HCT116 (cell line): ENCODE data around the gene PRR23E. TPM values are rescaled to one million over a fixed set of nuclear protein-coding genes. Genes with fewer than 3 reads are reported as not detected.

Experiments used
- ATAC-seq: fragments of 200-7000 bp; cut with Tn5 transposase; 2 replicates; pipeline ENCODE4 v1.9.1; 2020; ENCODE audit warnings: mild to moderate bottlenecking, moderate library complexity
- BruUV-seq: library from RNA; stranded (reverse); fragments of 400-500 nt; replicated peaks from 2 replicates; lab custom pipeline; 2021; lab: Mats Ljungman, UMichigan
- CTCF ChIA-PET: fragments of 300-600 bp; sonication (Branson Sonifier 250); formaldehyde crosslinking; loops from one replicate; lab custom pipeline; 2021; ENCODE audit warnings: antibody characterized with exemption; lab: Charles Lee
- POLR2A ChIA-PET: fragments of 300-600, 350-600 bp; sonication (Branson Sonifier 250); formaldehyde crosslinking; loops from one replicate; lab custom pipeline; 2021; ENCODE audit warnings: antibody characterized with exemption; lab: Charles Lee
- RAD21 ChIA-PET, 2 experiments: fragments of 300-600 bp; sonication (Branson Sonifier 250); formaldehyde crosslinking; loops; one replicate each; lab custom pipeline; 2023; ENCODE audit warnings: low total read pairs in 2 of 2; ENCODE audit not compliant: uncharacterized antibody in 2 of 2, unreplicated experiment in 2 of 2, low non-redundant PET in 1 of 2; lab: Charles Lee
- DNase-seq: peaks from one replicate; pipeline ENCODE4 v3.0.0-alpha.2; 2010; ENCODE audit warnings: low read depth, low spot score
- H2AFZ ChIP-seq: fragments of 200-600 bp; shearing (Covaris generic), sonication (generic); 2 replicates; pipeline ENCODE4 v1.6.1; 2017; ENCODE audit warnings: low read depth, mixed run types, mixed read lengths, antibody characterized with exemption, low read length; ENCODE audit not compliant: poor library complexity, severe bottlenecking
- H3K27ac ChIP-seq: 2 replicates; pipeline ENCODE4 v1.5.1; 2012; ENCODE audit warnings: low read depth, low read length
- H3K27me3 ChIP-seq: fragments of 200-600 bp; sonication (generic); 2 replicates; pipeline ENCODE4 v1.6.1; 2016; ENCODE audit warnings: mixed run types, low read length, mixed read lengths; ENCODE audit not compliant: insufficient read depth
- H3K36me3 ChIP-seq, 2 experiments: fragments of 200-500 bp in 1 of 2; fragments of 200-600 bp in 1 of 2; sonication (Bioruptor generic) in 1 of 2; sonication (generic) in 1 of 2; 2 replicates each; pipeline versions ENCODE4 v1.5.1 to v1.6.1; 2014 to 2016; ENCODE audit warnings: low read length in 2 of 2, inconsistent platforms in 1 of 2, mixed read lengths in 1 of 2, mixed run types in 1 of 2; ENCODE audit not compliant: insufficient read depth in 2 of 2, control insufficient read depth in 1 of 2
- H3K4me1 ChIP-seq, 2 experiments: fragments of 200-600 bp in 1 of 2; sonication (generic) in 1 of 2; 2 replicates each; pipeline versions ENCODE4 v1.5.1 to v1.6.1; 2012 to 2017; ENCODE audit warnings: low read length in 2 of 2, inconsistent platforms in 1 of 2, mild to moderate bottlenecking in 1 of 2, mixed read lengths in 1 of 2, mixed run types in 1 of 2, moderate library complexity in 1 of 2; ENCODE audit not compliant: insufficient read depth in 2 of 2, control insufficient read depth in 1 of 2
- H3K4me2 ChIP-seq: fragments of 200-600 bp; sonication (generic); 2 replicates; pipeline ENCODE4 v1.6.1; 2017; ENCODE audit warnings: mixed run types, low read length, mixed read lengths
- H3K4me3 ChIP-seq, 2 experiments: fragments of 200-600 bp in 1 of 2; sonication (generic) in 1 of 2; replicated peaks in 1 of 2; 2 replicates each; pipeline ENCODE4 v1.5.1; 2011 to 2016; ENCODE audit warnings: low read length in 2 of 2, control low read depth in 1 of 2, low read depth in 1 of 2, mild to moderate bottlenecking in 1 of 2, mixed read lengths in 1 of 2, mixed run types in 1 of 2
- H3K79me2 ChIP-seq: fragments of 200-600 bp; sonication (generic); 2 replicates; pipeline ENCODE4 v1.6.1; 2017; ENCODE audit warnings: mild to moderate bottlenecking, mixed run types, low read length, moderate library complexity, mixed read lengths; ENCODE audit not compliant: insufficient read depth
- H3K9ac ChIP-seq: fragments of 200-600 bp; sonication (generic); 2 replicates; pipeline ENCODE4 v1.6.1; 2016; ENCODE audit warnings: low read length, mixed read lengths
- H3K9me2 ChIP-seq: fragments of 200-600 bp; sonication (generic), shearing (Covaris generic); 2 replicates; pipeline ENCODE4 v1.6.1; 2017; ENCODE audit warnings: mixed run types, mild to moderate bottlenecking, moderate library complexity; ENCODE audit not compliant: insufficient read depth
- H3K9me3 ChIP-seq, 2 experiments: fragments of 200-500 bp in 1 of 2; fragments of 200-600 bp in 1 of 2; sonication (Bioruptor generic) in 1 of 2; sonication (generic) in 1 of 2; 2 replicates each; pipeline ENCODE4 v1.6.1; 2014 to 2017; ENCODE audit warnings: low read length in 2 of 2, mixed read lengths in 2 of 2, inconsistent platforms in 1 of 2, low read depth in 1 of 2, mild to moderate bottlenecking in 1 of 2, mixed run types in 1 of 2, moderate library complexity in 1 of 2; ENCODE audit not compliant: control insufficient read depth in 1 of 2, insufficient read depth in 1 of 2
- H4K20me1 ChIP-seq: fragments of 200-600 bp; sonication (generic), shearing (Covaris generic); 2 replicates; pipeline ENCODE4 v1.6.1; 2017; ENCODE audit warnings: mixed run types, mild to moderate bottlenecking, moderate library complexity; ENCODE audit not compliant: insufficient read depth
- ATF3 ChIP-seq: IDR thresholded peaks from 2 replicates; pipeline ENCODE4 v1.6.1; 2012
- CTCF ChIP-seq, 3 experiments: fragments of 200-600 bp in 1 of 3; sonication (generic) in 1 of 3; IDR thresholded peaks in 2 of 3; conservative IDR thresholded peaks in 1 of 3; 2 replicates each; pipeline ENCODE4 v1.5.1; 2012 to 2017; ENCODE audit warnings: low read depth in 2 of 3, low read length in 2 of 3, antibody characterized with exemption in 1 of 3, borderline replicate concordance in 1 of 3, control low read depth in 1 of 3, mild to moderate bottlenecking in 1 of 3, mixed read lengths in 1 of 3, mixed run types in 1 of 3, moderate library complexity in 1 of 3; ENCODE audit not compliant: insufficient read depth in 1 of 3
- ELF1 ChIP-seq: IDR thresholded peaks from 2 replicates; pipeline ENCODE4 v1.6.1; 2012; ENCODE audit warnings: low read depth, borderline replicate concordance
- EZH2 ChIP-seq: fragments of 200-600 bp; sonication (generic); IDR thresholded peaks from 2 replicates; pipeline ENCODE4 v1.6.1; 2017; ENCODE audit warnings: antibody characterized with exemption, mixed run types
- EZH2phosphoT487 ChIP-seq: fragments of 200-600 bp; IDR thresholded peaks from 2 replicates; pipeline ENCODE4 v1.6.1; 2018; ENCODE audit warnings: antibody characterized with exemption, borderline replicate concordance
- FOSL1 ChIP-seq: IDR thresholded peaks from 2 replicates; pipeline ENCODE4 v1.6.1; 2012; ENCODE audit warnings: low read depth
- MAX ChIP-seq: IDR thresholded peaks from 2 replicates; pipeline ENCODE4 v1.6.1; 2012
- POLR2A ChIP-seq: IDR thresholded peaks from 2 replicates; pipeline ENCODE4 v1.7.0; 2011; ENCODE audit warnings: borderline replicate concordance; ENCODE audit not compliant: insufficient read depth, insufficient read length; ENCODE audit errors: extremely low read depth
- SP1 ChIP-seq: IDR thresholded peaks from 2 replicates; pipeline ENCODE4 v1.6.1; 2012; ENCODE audit warnings: low read depth
- SRF ChIP-seq: IDR thresholded peaks from 2 replicates; pipeline ENCODE4 v1.6.1; 2012; ENCODE audit warnings: low read depth
- YY1 ChIP-seq: IDR thresholded peaks from 2 replicates; pipeline ENCODE4 v1.6.1; 2011; ENCODE audit warnings: low read length, low read depth, moderate library complexity, mild to moderate bottlenecking; ENCODE audit not compliant: insufficient replicate concordance; ENCODE audit errors: extremely low read depth
- ZBTB33 ChIP-seq: IDR thresholded peaks from 2 replicates; pipeline ENCODE4 v1.6.1; 2011; ENCODE audit warnings: mild to moderate bottlenecking, low read length, moderate library complexity; ENCODE audit not compliant: insufficient replicate concordance; ENCODE audit errors: extremely low read depth
- ZFX ChIP-seq: fragments of 450-650 bp; IDR thresholded peaks from 2 replicates; pipeline ENCODE4 v1.6.1; 2017
- intact Hi-C: fragments of 100-400 bp; cut with micrococcal nuclease; formaldehyde crosslinking; loops from 2 replicates; pipeline ENCODE4 v1.10.0; 2022
- total RNA-seq: library from RNA; stranded (reverse); gene quantifications from one replicate; pipeline ENCODE4 v1.2.1, GENCODE V29; 2021; ENCODE audit not compliant: unreplicated experiment

Gene PRR23E
- total RNA-seq, 1 experiment from 2014 or later = not detected

GRCh38 chr3:127196466-127197299 is 3.8 kb downstream of the PRR23E start:
- ChIA-PET POLR2A (no interaction called here), RAD21 (no interaction called here), CTCF (no interaction called here)
- no peaks in the 10 kb centered on the region for H3K36me3 ChIP-seq
- H3K9me2 ChIP-seq = no peaks in the 10 kb centered on the region
- intact Hi-C loops = no loop called here
- DNase-seq (no peak), ATAC-seq (no peak)
- H3K4me2 ChIP-seq = no peak overlapping the region
- no peak overlapping the region for H3K27ac ChIP-seq
- H3K9me3 ChIP-seq = peaks cover 0 to 5% of the 10 kb centered on the region in 2 experiments; a peak in 1 of 4 replicates
- no peak for TF ChIP-seq SRF
- TF ChIP-seq, all 23 proteins: peak for 0
- Histone ChIP-seq H3K9ac (no peak overlapping the region), H3K27me3 (no peaks in the 10 kb centered on the region), H4K20me1 (no peaks in the 10 kb centered on the region), H3K4me3 (no peak overlapping the region), H3K4me1 (no peaks in the 10 kb centered on the region), H3K79me2 (no peaks in the 10 kb centered on the region), H2AFZ (no peak overlapping the region)
- BruUV-seq = no TSS peak

- no peak for ATAC-seq
- TF ChIP-seq MAX = no peak
- no peak for TF ChIP-seq ATF3
- TF ChIP-seq CTCF (IDR thresholded peaks at IDR 0.05 in 2 of 3, conservative IDR thresholded peaks at IDR 0.05 in 1 of 3; ENCODE audit: borderline replicate concordance in 1 of 3, insufficient read depth in 1 of 3, low read depth in 2 of 3, low read length in 2 of 3) = no peak
- no peak for TF ChIP-seq EZH2phosphoT487
- TF ChIP-seq FOSL1 = no peak
- no peak for TF ChIP-seq YY1
- no peak for TF ChIP-seq ZBTB33
- TF ChIP-seq EZH2 = no peak
- TF ChIP-seq POLR2A = no peak
- no peak for TF ChIP-seq SP1
- TF ChIP-seq ELF1 = no peak
- no peak for TF ChIP-seq ZFX
These were observed 4.6 kb downstream of the PRR23E start for GRCh38 chr3:127197300-127198189.

More at GRCh38 chr3:127197300-127198189, 4.6 kb downstream of the PRR23E start:
- H3K4me2 ChIP-seq = no peak overlapping the region
- H3K36me3 ChIP-seq = no peaks in the 10 kb centered on the region
- intact Hi-C loops = no loop called here
- no peaks in the 10 kb centered on the region for H3K27me3 ChIP-seq
- H3K27ac ChIP-seq = no peak overlapping the region
- H4K20me1 ChIP-seq = no peaks in the 10 kb centered on the region
- H3K9me2 ChIP-seq = no peaks in the 10 kb centered on the region
- no peaks in the 10 kb centered on the region for H3K79me2 ChIP-seq
- no peak overlapping the region for H3K4me3 ChIP-seq
- H3K4me1 ChIP-seq = no peaks in the 10 kb centered on the region
- no TSS peak for BruUV-seq
- H3K9ac ChIP-seq = no peak overlapping the region
- CTCF ChIA-PET = no interaction called here
- RAD21 ChIA-PET = no interaction called here
- no peaks in the 10 kb centered on the region for H3K9me3 ChIP-seq
- POLR2A ChIA-PET = no interaction called here
- no peak for DNase-seq
- H2AFZ ChIP-seq = no peak overlapping the region
